Right kidney (tissue), 1 donor: Measurements from ENCODE around the gene PHKG2.

Experiments used
- DNase-seq: peaks from one replicate; pipeline ENCODE4 v3.0.0-alpha.2; 2016

PHKG2 gene

DNA sequence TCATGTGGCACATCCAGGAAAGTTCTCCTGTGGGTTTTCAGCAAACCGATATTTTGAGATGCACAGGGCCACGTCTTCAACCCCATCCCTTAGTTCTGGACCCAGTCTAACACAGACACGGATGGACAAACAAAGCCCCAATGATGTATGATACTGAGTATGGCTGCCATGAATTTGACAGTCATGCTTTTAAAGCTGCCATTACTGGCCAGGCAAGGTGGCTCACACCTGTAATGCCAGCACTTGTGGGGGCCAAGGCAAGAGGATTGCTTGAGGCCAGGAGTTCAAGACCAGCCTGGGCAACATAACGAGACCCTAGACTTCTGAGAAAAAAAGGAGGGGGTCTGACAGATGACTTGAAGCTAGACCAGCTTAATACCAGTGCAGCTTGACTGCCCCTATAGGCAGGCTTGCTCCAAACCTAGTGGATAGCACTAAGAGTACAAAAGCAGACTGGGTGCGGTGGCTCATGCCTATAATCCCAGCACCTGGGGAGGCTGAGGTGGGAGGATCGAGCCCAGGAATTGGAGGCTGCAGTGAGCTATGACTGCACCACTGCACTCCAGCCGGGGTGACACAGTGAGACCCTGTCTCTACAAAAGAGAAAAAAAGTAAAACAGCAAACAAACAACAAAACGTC, 49.6 kb downstream of the PHKG2 start:
- DNase-seq = no peak
